Fibroblast of lung (primary cell): ENCODE results near the gene KLHL29.

Experiments
- CTCF ChIP-seq, 2 donors: IDR thresholded peaks in 1 of 2; conservative IDR thresholded peaks in 1 of 2; 1 replicate in 1 of 2; 2 replicates in 1 of 2; pipeline ENCODE4 v1.5.1; 2011 to 2012; ENCODE audit warnings: low read length in 2 of 2, control low read depth in 1 of 2, inconsistent platforms in 1 of 2, low read depth in 1 of 2, mild to moderate bottlenecking in 1 of 2
- EZH2 ChIP-seq: IDR thresholded peaks from 2 replicates; pipeline ENCODE4 v1.5.1; 2012; ENCODE audit warnings: low read length, control low read depth, mild to moderate bottlenecking; ENCODE audit errors: missing control alignments

DNA sequence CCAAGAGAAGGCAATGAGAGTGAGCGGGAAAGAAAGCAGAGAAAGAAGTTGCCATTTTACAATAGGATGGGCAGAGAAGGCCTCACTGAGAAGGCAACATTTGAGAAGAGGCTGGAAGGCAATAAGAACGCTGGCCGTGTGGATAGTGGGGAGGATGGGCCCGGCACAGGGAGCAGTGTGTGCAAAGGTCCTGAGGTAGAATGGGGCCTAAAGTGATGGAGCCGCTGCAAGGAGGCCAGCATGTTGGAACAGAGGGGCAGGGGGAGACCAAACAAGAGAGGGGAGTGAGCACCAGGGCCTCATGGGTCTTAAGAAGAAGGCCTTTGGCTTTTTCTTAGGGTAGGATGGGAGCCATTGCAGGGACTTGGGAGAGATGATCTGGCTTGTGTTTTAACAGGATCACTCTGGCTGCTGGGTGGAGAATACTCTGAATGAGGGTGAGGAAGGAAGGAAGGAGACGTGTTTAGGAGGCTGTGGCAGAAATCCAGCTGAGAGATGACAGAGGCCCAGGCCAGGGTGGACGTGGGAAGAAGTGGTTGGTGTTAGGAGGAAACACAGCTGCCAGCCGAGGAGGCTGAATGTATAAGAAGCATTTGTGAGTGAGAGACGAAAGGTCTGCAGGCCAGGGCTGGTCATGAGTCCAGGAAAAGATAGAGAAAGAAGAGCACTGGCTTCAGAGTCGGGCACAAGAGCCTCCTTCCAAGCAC, 159.8 kb downstream of the KLHL29 start:
- TF ChIP-seq CTCF (conservative IDR thresholded peaks at IDR 0.05 in 1 of 2, IDR thresholded peaks at IDR 0.05 in 1 of 2; ENCODE audit: low read depth in 1 of 2, low read length in 2 of 2) (no peak), EZH2 (no peak)
